ENCODE measurements around the gene ISCA1. TPM values are rescaled to one million over a fixed set of nuclear protein-coding genes. Genes with fewer than 3 reads are reported as not detected.

The ISCA1 gene
- total RNA-seq, 1 experiment from 2014 or later, result 12.5 TPM

- CTCF ChIA-PET, result no interaction called here
- H3K27ac Mint-ChIP-seq (ENCODE audit: unreplicated experiment), result no peak overlapping the region
- intact Hi-C loops (cut with micrococcal nuclease; ENCODE audit: unreplicated experiment), result no loop called here
Measured at GRCh38 chr9:86217076-86217755, 65.1 kb downstream of the ISCA1 start.

More at GRCh38 chr9:86217076-86217755, 65.1 kb downstream of the ISCA1 start:
- no peak overlapping the region for H3K4me3 Mint-ChIP-seq (ENCODE audit: low read depth, unreplicated experiment)
- H3K9me3 Mint-ChIP-seq (ENCODE audit: low read depth, unreplicated experiment), result no peaks in the 10 kb centered on the region
- no peaks in the 10 kb centered on the region for H3K27me3 Mint-ChIP-seq (ENCODE audit: unreplicated experiment)
- no TSS peak for BruUV-seq (replicated peaks)
- no peaks in the 10 kb centered on the region for H3K36me3 Mint-ChIP-seq (ENCODE audit: insufficient read depth, unreplicated experiment)
- H3K4me1 Mint-ChIP-seq (ENCODE audit: low read depth, unreplicated experiment), result no peaks in the 10 kb centered on the region
- no peak for DNase-seq
- TF ChIP-seq, protein P1, sequence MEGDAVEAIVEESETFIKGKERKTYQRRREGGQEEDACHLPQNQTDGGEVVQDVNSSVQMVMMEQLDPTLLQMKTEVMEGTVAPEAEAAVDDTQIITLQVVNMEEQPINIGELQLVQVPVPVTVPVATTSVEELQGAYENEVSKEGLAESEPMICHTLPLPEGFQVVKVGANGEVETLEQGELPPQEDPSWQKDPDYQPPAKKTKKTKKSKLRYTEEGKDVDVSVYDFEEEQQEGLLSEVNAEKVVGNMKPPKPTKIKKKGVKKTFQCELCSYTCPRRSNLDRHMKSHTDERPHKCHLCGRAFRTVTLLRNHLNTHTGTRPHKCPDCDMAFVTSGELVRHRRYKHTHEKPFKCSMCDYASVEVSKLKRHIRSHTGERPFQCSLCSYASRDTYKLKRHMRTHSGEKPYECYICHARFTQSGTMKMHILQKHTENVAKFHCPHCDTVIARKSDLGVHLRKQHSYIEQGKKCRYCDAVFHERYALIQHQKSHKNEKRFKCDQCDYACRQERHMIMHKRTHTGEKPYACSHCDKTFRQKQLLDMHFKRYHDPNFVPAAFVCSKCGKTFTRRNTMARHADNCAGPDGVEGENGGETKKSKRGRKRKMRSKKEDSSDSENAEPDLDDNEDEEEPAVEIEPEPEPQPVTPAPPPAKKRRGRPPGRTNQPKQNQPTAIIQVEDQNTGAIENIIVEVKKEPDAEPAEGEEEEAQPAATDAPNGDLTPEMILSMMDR (IDR thresholded peaks at IDR 0.05; ENCODE audit: unreplicated experiment), result no peak

Other genes starting within 250 kb of the ISCA1 start
- gene GOLM1, start 183.0 kb downstream of the ISCA1 start, total RNA-seq (2022), result 177 and 237 TPM in 2 replicates
- gene C9orf153, start 22.9 kb downstream of the ISCA1 start, total RNA-seq (2022), result not detected in 2 replicates
- 16.2 and 21.4 TPM in 2 replicates for gene TUT7, start 71.9 kb upstream of the ISCA1 start, total RNA-seq (2022)

All from Calu3 (cell line).